GM12891 (cell line): ENCODE measurements around the gene BEST4.
"Not testable (repeated sequence)": the region's sequence is repeated elsewhere in the genome, so short reads cannot be mapped to it uniquely, and the experiment has no call there.

Experiments used
- DNase-seq: peaks from one replicate; pipeline ENCODE4 v3.0.0; 2011; ENCODE audit warnings: low spot score; ENCODE audit not compliant: insufficient read length
- FAIRE-seq: peaks from 2 replicates; lab custom pipeline; 2011; peaks lifted over from hg19 to GRCh38; lab: Jason Lieb, UNC
- PAX5 ChIP-seq: IDR thresholded peaks from 2 replicates; pipeline ENCODE4 v1.6.1; 2011; ENCODE audit warnings: low read length, moderate library complexity, mild to moderate bottlenecking; ENCODE audit not compliant: insufficient read depth, severe bottlenecking
- POLR2A ChIP-seq: IDR thresholded peaks from 2 replicates; pipeline ENCODE4 v1.6.1; 2011; ENCODE audit warnings: low read depth, low read length, control low read depth
- POLR2AphosphoS5 ChIP-seq: IDR thresholded peaks from 2 replicates; pipeline ENCODE4 v1.6.1; 2011; ENCODE audit warnings: low read depth, low read length, control low read depth
- POU2F2 ChIP-seq: IDR thresholded peaks from 2 replicates; pipeline ENCODE4 v1.6.1; 2011; ENCODE audit warnings: low read depth, mild to moderate bottlenecking, control low read depth, low read length, moderate library complexity
- SPI1 ChIP-seq: IDR thresholded peaks from 2 replicates; pipeline ENCODE4 v1.6.1; 2011; ENCODE audit warnings: low read depth, low read length, control low read depth
- TAF1 ChIP-seq: IDR thresholded peaks from 2 replicates; pipeline ENCODE4 v1.6.1; 2011; ENCODE audit warnings: low read depth, low read length, control low read depth

Gene BEST4

GRCh38 chr1:44828003-44828651, 40.2 kb upstream of the BEST4 start:
- DNase-seq (no peak), FAIRE-seq (no peak)
- TF ChIP-seq SPI1 (no peak), POLR2AphosphoS5 (no peak), POLR2A (no peak), POU2F2 (no peak), PAX5 (no peak)

- TF ChIP-seq PAX5 = no peak
- no peak for TF ChIP-seq POLR2A
- TF ChIP-seq TAF1 = no peak
- no peak for TF ChIP-seq SPI1
- TF ChIP-seq POLR2AphosphoS5 = no peak
- no peak for TF ChIP-seq POU2F2
- no peak for DNase-seq
- no peak for FAIRE-seq
Measured at GRCh38 chr1:44827197-44828002, 39.4 kb upstream of the BEST4 start.

GRCh38 chr1:44826375-44827196, 38.6 kb upstream of the BEST4 start:
- FAIRE-seq = peak; percentile 59
- no peak for DNase-seq
- TF ChIP-seq POLR2AphosphoS5 (no peak), POLR2A (no peak), SPI1 (no peak)

GRCh38 chr1:44824392-44824791, 36.4 kb upstream of the BEST4 start:
- FAIRE-seq, DNase-seq: not testable (repeated sequence)

GRCh38 chr1:44822981-44823451, 35.0 kb upstream of the BEST4 start:
- DNase-seq = no peak
- no peak for FAIRE-seq
- TF ChIP-seq POLR2AphosphoS5 (no peak), SPI1 (no peak), POLR2A (no peak), PAX5 (no peak), TAF1 (no peak), POU2F2 (no peak)

- TF ChIP-seq PAX5 = no peak
- no peak for TF ChIP-seq POU2F2
- TF ChIP-seq TAF1 = no peak
- no peak for TF ChIP-seq SPI1
- TF ChIP-seq POLR2AphosphoS5 = no peak
- no peak for TF ChIP-seq POLR2A
- FAIRE-seq (no peak), DNase-seq (no peak)
Measured at GRCh38 chr1:44822131-44822701, 34.2 kb upstream of the BEST4 start.

GRCh38 chr1:44821240-44821715, 33.3 kb upstream of the BEST4 start:
- FAIRE-seq = no peak
- DNase-seq = no peak
- TF ChIP-seq PAX5 = no peak
- no peak for TF ChIP-seq POLR2AphosphoS5
- no peak for TF ChIP-seq POLR2A
- no peak for TF ChIP-seq TAF1
- TF ChIP-seq SPI1 = no peak
- TF ChIP-seq POU2F2 = no peak

- no peak for FAIRE-seq
Measured at GRCh38 chr1:44820328-44821239, 32.6 kb upstream of the BEST4 start.

More at GRCh38 chr1:44820328-44821239, 32.6 kb upstream of the BEST4 start:
- no peak for DNase-seq
- TF ChIP-seq PAX5 (no peak), SPI1 (no peak)
